ENCODE data around the gene PSMB11. TPM values are rescaled to one million over a fixed set of nuclear protein-coding genes. Genes with fewer than 3 reads are reported as not detected.

Gene PSMB11
- total RNA-seq, 4 donors from 2014 or later: not detected

- Histone ChIP-seq H3K9me3 (no peaks in the 10 kb centered on the region), H3K27me3 (no peaks in the 10 kb centered on the region), H3K4me1 (no peaks in the 10 kb centered on the region), H3K27ac (no peak overlapping the region), H3K4me3 (no peak overlapping the region), H3K36me3 (peaks cover 19% of the 10 kb centered on the region)
- DNase-seq (ENCODE audit: low spot score in 2 of 2): no peak
- 57% methylated on average over 7 of the region's 7 CpGs for WGBS
- no peak for TF ChIP-seq CTCF (IDR thresholded peaks at IDR 0.05)
- TF ChIP-seq POLR2AphosphoS5 (IDR thresholded peaks at IDR 0.05): no peak
- TF ChIP-seq EP300 (IDR thresholded peaks at IDR 0.05): no peak
- no peak for TF ChIP-seq POLR2A (IDR thresholded peaks at IDR 0.05)
Measured at GRCh38 chr14:23021889-23022442, 20.0 kb upstream of the PSMB11 start.

GRCh38 chr14:23023022-23023794 is 18.8 kb upstream of the PSMB11 start:
- Histone ChIP-seq H3K4me3 (no peak overlapping the region), H3K9me3 (no peaks in the 10 kb centered on the region), H3K27me3 (no peaks in the 10 kb centered on the region), H3K4me1 (no peaks in the 10 kb centered on the region), H3K27ac (no peak overlapping the region), H3K36me3 (peaks cover 29% of the 10 kb centered on the region)
- 78% methylated on average over 8 of the region's 8 CpGs for WGBS
- TF ChIP-seq POLR2A (IDR thresholded peaks at IDR 0.05): no peak
- TF ChIP-seq EP300 (IDR thresholded peaks at IDR 0.05): no peak
- no peak for TF ChIP-seq CTCF (IDR thresholded peaks at IDR 0.05)
- no peak for TF ChIP-seq POLR2AphosphoS5 (IDR thresholded peaks at IDR 0.05)
- DNase-seq (ENCODE audit: low spot score in 2 of 2): no peak

DNA sequence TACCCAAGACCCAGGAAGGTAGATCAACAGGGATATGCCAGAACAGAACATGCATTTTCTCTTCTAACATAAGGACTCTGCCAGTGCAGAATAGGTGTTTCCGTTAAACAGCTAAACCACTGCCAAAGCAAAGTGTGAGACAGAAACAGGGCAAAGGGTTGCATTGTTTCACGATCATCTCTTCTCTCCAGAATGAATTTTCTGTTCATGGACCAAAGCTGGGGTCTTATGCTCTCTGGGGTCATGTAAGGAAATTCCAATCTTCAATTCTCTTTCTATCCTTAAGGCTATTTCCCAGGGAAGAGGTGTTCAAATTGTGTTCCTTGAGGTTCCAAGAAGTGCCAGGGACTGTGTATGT is 18.2 kb upstream of the PSMB11 start:
- H3K4me3 ChIP-seq: no peak overlapping the region
- peaks cover 34% of the 10 kb centered on the region for H3K36me3 ChIP-seq
- no peaks in the 10 kb centered on the region for H3K9me3 ChIP-seq
- WGBS: 96% methylated on average over 2 of the region's 2 CpGs
- TF ChIP-seq POLR2AphosphoS5 (IDR thresholded peaks at IDR 0.05) (no peak), CTCF (IDR thresholded peaks at IDR 0.05) (no peak), EP300 (IDR thresholded peaks at IDR 0.05) (no peak), POLR2A (IDR thresholded peaks at IDR 0.05) (no peak)
- no peak for DNase-seq (ENCODE audit: low spot score in 2 of 2)
- no peaks in the 10 kb centered on the region for H3K27me3 ChIP-seq
- no peak overlapping the region for H3K27ac ChIP-seq
- H3K4me1 ChIP-seq: peaks cover 1% of the 10 kb centered on the region

DNA sequence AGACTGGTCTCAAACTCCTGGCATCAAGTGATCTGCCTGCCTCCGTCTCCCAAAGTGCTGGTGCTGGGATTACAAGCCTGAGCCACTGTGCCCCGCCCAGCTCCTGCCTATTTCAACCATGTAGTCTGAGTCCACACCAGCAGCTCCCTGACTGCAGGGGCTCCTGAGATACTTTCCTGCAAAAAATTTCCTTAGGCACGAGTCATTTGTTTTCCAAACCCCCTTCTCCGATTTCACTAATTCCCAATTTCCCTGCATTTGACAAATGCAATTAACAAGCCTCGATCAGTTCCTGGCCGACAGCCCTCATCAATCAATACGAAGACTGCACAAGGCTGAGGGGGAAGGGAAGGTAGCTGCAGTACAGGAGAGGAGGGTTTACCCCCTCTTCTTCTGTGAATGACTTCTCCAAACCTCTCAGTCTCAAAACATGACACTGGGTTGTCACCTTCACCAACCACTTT is 17.4 kb upstream of the PSMB11 start:
- Histone ChIP-seq H3K9me3 (no peaks in the 10 kb centered on the region), H3K4me1 (peaks cover 5% of the 10 kb centered on the region), H3K27ac (no peak overlapping the region), H3K27me3 (no peaks in the 10 kb centered on the region), H3K4me3 (no peak overlapping the region), H3K36me3 (peaks cover 41% of the 10 kb centered on the region)
- DNase-seq (ENCODE audit: low spot score in 2 of 2): no peak
- TF ChIP-seq CTCF (IDR thresholded peaks at IDR 0.05): no peak
- no peak for TF ChIP-seq EP300 (IDR thresholded peaks at IDR 0.05)
- TF ChIP-seq POLR2AphosphoS5 (IDR thresholded peaks at IDR 0.05): no peak
- no peak for TF ChIP-seq POLR2A (IDR thresholded peaks at IDR 0.05)
- WGBS: 76% methylated on average over 7 of the region's 7 CpGs

DNA sequence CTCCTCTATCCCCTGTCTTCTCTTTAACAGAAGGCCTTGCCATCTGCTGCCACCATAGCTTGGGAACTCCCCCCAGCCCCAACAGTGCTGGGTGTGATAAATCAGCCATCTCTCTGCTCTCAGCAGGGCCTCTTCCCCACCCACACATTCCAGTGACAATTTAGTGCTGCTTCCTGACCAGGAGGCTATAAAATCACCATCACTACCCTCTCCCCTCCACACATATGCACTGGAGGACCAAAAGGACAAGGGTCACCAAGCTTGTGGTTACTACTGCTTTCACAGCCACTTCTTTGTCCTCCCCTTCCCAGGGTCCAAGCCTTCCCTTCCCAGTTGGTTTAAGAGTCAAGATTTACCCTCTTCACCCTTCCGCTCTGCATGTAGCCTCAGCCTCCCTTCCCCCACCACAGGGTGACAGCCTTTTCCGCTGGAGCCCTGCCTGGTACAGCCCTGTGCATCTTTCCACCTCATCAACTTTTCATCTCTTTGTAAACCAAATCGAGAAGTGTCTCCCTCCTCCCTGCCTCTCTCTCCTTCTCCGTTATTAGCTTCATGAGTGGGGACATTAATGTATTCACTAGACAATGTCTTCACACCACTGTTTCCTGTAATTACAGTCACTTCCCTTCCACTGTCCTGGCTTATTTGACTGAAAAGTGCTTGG is 16.7 kb upstream of the PSMB11 start:
- 73% methylated on average over 4 of the region's 4 CpGs for WGBS
- Histone ChIP-seq H3K36me3 (peaks cover 47% of the 10 kb centered on the region), H3K4me1 (peaks cover 5% of the 10 kb centered on the region)

More for the DNA sequence above, 16.7 kb upstream of the PSMB11 start:
- DNase-seq (ENCODE audit: low spot score in 2 of 2): no peak
- Histone ChIP-seq H3K27me3 (no peaks in the 10 kb centered on the region), H3K9me3 (no peaks in the 10 kb centered on the region), H3K4me3 (no peak overlapping the region), H3K27ac (no peak overlapping the region)
- no peak for TF ChIP-seq CTCF (IDR thresholded peaks at IDR 0.05)
- TF ChIP-seq POLR2A (IDR thresholded peaks at IDR 0.05): no peak
- no peak for TF ChIP-seq POLR2AphosphoS5 (IDR thresholded peaks at IDR 0.05)
- TF ChIP-seq EP300 (IDR thresholded peaks at IDR 0.05): no peak

Data from suprapubic skin (tissue), 4 donors.